ENCODE results near the gene SLC25A23. TPM values are rescaled to one million over a fixed set of nuclear protein-coding genes. Genes with fewer than 3 reads are reported as not detected.

The SLC25A23 gene
- total RNA-seq, 4 donors from 2014 or later: 111 to 328 (median 240) TPM

GRCh38 chr19:6414793-6415590 is 44.6 kb downstream of the SLC25A23 start:
- WGBS, 2 donors (ENCODE audit: low coverage in 1 of 2): 83 to 92% methylated on average over 8 to 18 of the region's 47 CpGs
- Histone ChIP-seq H3K36me3 (peaks cover 0 to 67% of the 10 kb centered on the region in 2 donors), H3K4me1 (peaks cover 0 to 44% (median 0%) of the 10 kb centered on the region in 3 donors), H3K27ac (no peak overlapping the region), H3K27me3 (no peaks in the 10 kb centered on the region), H3K4me3 (no peak overlapping the region), H3K9me3 (no peaks in the 10 kb centered on the region)
- ATAC-seq: no peak
- no peak for TF ChIP-seq CTCF (IDR thresholded peaks at IDR 0.05)

- Histone ChIP-seq H3K27me3 (no peaks in the 10 kb centered on the region), H3K4me3 (no peak overlapping the region), H3K27ac (peak overlapping the region in 3 of 4 donors; percentile 51 to 61 (median 60)), H3K4me1 (peaks cover 0 to 38% (median 0%) of the 10 kb centered on the region in 3 donors), H3K36me3 (peaks cover 0 to 57% of the 10 kb centered on the region in 2 donors), H3K9me3 (no peaks in the 10 kb centered on the region)
- TF ChIP-seq POLR2AphosphoS5 (IDR thresholded peaks at IDR 0.05) (no peak), CTCF (IDR thresholded peaks at IDR 0.05) (no peak), POLR2A (IDR thresholded peaks at IDR 0.05) (no peak), EP300 (IDR thresholded peaks at IDR 0.05) (no peak)
- 55 to 64% methylated on average over 10 to 12 of the region's 42 CpGs for WGBS, 2 donors (ENCODE audit: low coverage in 1 of 2)
- ATAC-seq: no peak
Measured at GRCh38 chr19:6413721-6414643, 45.6 kb downstream of the SLC25A23 start.

- Histone ChIP-seq H3K36me3 (peaks cover 0 to 50% of the 10 kb centered on the region in 2 donors), H3K27ac (peak overlapping the region in 2 of 4 donors; percentile 51 to 61), H3K9me3 (no peaks in the 10 kb centered on the region), H3K4me3 (no peak overlapping the region), H3K27me3 (no peaks in the 10 kb centered on the region), H3K4me1 (peaks cover 0 to 35% (median 0%) of the 10 kb centered on the region in 3 donors)
- TF ChIP-seq EP300 (IDR thresholded peaks at IDR 0.05): no peak
- TF ChIP-seq CTCF (IDR thresholded peaks at IDR 0.05): no peak
- no peak for TF ChIP-seq POLR2AphosphoS5 (IDR thresholded peaks at IDR 0.05)
- TF ChIP-seq POLR2A (IDR thresholded peaks at IDR 0.05): no peak
- ATAC-seq: no peak
- WGBS, 2 donors (ENCODE audit: low coverage in 1 of 2): 28 to 30% methylated on average over 4 to 8 of the region's 10 CpGs
Measured at GRCh38 chr19:6413291-6413690, 46.3 kb downstream of the SLC25A23 start.

- peak overlapping the region in 3 of 4 donors; percentile 33 to 61 (median 51) for H3K27ac ChIP-seq
- no peak overlapping the region for H3K4me3 ChIP-seq
- ATAC-seq: peak; percentile 41
- peaks cover 0 to 43% of the 10 kb centered on the region in 2 donors for H3K36me3 ChIP-seq
- WGBS, 2 donors (ENCODE audit: low coverage in 1 of 2): 0% methylated on average over 1 of the region's 15 CpGs; no CpG with 5 or more reads in 1 of the 2 donors
- H3K27me3 ChIP-seq: no peaks in the 10 kb centered on the region
- H3K4me1 ChIP-seq: peaks cover 0 to 28% (median 0%) of the 10 kb centered on the region in 3 donors
- TF ChIP-seq CTCF (IDR thresholded peaks at IDR 0.05) (peak in 3 of 4 experiments; percentile 29 to 66 (median 35)), POLR2AphosphoS5 (IDR thresholded peaks at IDR 0.05) (no peak)
- H3K9me3 ChIP-seq: no peaks in the 10 kb centered on the region
Measured at GRCh38 chr19:6412447-6413091, 47.0 kb downstream of the SLC25A23 start.
